ENCODE data around the gene FOXS1. TPM values are rescaled to one million over a fixed set of nuclear protein-coding genes. Genes with fewer than 3 reads are reported as not detected.

FOXS1 gene
- total and polyA plus RNA-seq, 4 donors, result 1.4 to 3.2 (median 2.5) TPM

GRCh38 chr20:31861385-31862156, 16.2 kb upstream of the FOXS1 start:
- WGBS, 2 donors, result 6 to 10% methylated on average over 49 to 60 of the region's 60 CpGs
- Histone ChIP-seq H3K9me3 (ENCODE audit: control insufficient read depth in 4 of 4, insufficient read depth in 3 of 4, low read length in 3 of 4) (no peaks in the 10 kb centered on the region), H3K36me3 (ENCODE audit: control insufficient read depth in 4 of 4, insufficient read depth in 4 of 4, low read length in 4 of 4) (peaks cover 0 to 3% (median 0%) of the 10 kb centered on the region in 4 donors), H3K4me3 (no peak overlapping the region), H3K27ac (ENCODE audit: low read depth in 1 of 2, low read length in 1 of 2) (no peak overlapping the region), H3K4me1 (ENCODE audit: control insufficient read depth in 5 of 5, insufficient read depth in 5 of 5, low read length in 5 of 5) (peaks cover 0 to 16% (median 4%) of the 10 kb centered on the region in 5 donors), H3K27me3 (ENCODE audit: control insufficient read depth in 3 of 3, insufficient read depth in 3 of 3, low read length in 2 of 3) (peaks cover 0 to 3% (median 0%) of the 10 kb centered on the region in 3 donors), H3K9ac (ENCODE audit: insufficient read depth in 1 of 2, low read length in 2 of 2) (no peak overlapping the region)
- DNase-seq (peak; percentile 75 to 84 (median 82)), ATAC-seq (ENCODE audit: insufficient read depth, low FRiP score) (peak; percentile 64)
- TF ChIP-seq, protein P1, sequence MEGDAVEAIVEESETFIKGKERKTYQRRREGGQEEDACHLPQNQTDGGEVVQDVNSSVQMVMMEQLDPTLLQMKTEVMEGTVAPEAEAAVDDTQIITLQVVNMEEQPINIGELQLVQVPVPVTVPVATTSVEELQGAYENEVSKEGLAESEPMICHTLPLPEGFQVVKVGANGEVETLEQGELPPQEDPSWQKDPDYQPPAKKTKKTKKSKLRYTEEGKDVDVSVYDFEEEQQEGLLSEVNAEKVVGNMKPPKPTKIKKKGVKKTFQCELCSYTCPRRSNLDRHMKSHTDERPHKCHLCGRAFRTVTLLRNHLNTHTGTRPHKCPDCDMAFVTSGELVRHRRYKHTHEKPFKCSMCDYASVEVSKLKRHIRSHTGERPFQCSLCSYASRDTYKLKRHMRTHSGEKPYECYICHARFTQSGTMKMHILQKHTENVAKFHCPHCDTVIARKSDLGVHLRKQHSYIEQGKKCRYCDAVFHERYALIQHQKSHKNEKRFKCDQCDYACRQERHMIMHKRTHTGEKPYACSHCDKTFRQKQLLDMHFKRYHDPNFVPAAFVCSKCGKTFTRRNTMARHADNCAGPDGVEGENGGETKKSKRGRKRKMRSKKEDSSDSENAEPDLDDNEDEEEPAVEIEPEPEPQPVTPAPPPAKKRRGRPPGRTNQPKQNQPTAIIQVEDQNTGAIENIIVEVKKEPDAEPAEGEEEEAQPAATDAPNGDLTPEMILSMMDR (IDR thresholded peaks at IDR 0.05; ENCODE audit: control extremely low read depth, extremely low read depth), result no peak

DNA sequence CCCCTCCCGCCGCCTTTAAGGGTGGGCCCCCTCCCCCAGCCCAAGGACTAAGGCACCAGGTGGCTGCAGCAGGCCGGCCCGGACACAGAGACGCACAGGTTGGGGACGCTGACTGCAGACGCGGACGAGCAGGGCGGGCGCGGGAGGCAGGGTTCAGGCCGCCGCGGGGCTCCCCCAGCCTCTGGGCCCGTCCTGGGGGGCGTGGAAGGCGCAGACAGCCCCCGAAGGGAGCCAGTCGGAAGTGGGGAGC, 15.7 kb upstream of the FOXS1 start:
- ATAC-seq (ENCODE audit: insufficient read depth, low FRiP score), result no peak
- no peak overlapping the region for H3K4me3 ChIP-seq
- H3K36me3 ChIP-seq (ENCODE audit: control insufficient read depth in 4 of 4, insufficient read depth in 4 of 4, low read length in 4 of 4), result no peaks in the 10 kb centered on the region
- TF ChIP-seq, protein P1 (IDR thresholded peaks at IDR 0.05; ENCODE audit: control extremely low read depth, extremely low read depth), result no peak
- H3K27me3 ChIP-seq (ENCODE audit: control insufficient read depth in 3 of 3, insufficient read depth in 3 of 3, low read length in 2 of 3), result peaks cover 0 to 3% (median 0%) of the 10 kb centered on the region in 3 donors
- no peaks in the 10 kb centered on the region for H3K9me3 ChIP-seq (ENCODE audit: control insufficient read depth in 4 of 4, insufficient read depth in 3 of 4, low read length in 3 of 4)
- no peak overlapping the region for H3K9ac ChIP-seq (ENCODE audit: insufficient read depth in 1 of 2, low read length in 2 of 2)
- H3K27ac ChIP-seq (ENCODE audit: low read depth in 1 of 2, low read length in 1 of 2), result no peak overlapping the region
- 0 to 1% methylated on average over 20 of the region's 20 CpGs for whole genome bisulfite sequencing, 2 donors
- peak in 1 of 3 donors; percentile 35 for DNase-seq
- H3K4me1 ChIP-seq (ENCODE audit: control insufficient read depth in 5 of 5, insufficient read depth in 5 of 5, low read length in 5 of 5), result peaks cover 0 to 16% (median 4%) of the 10 kb centered on the region in 5 donors

DNA sequence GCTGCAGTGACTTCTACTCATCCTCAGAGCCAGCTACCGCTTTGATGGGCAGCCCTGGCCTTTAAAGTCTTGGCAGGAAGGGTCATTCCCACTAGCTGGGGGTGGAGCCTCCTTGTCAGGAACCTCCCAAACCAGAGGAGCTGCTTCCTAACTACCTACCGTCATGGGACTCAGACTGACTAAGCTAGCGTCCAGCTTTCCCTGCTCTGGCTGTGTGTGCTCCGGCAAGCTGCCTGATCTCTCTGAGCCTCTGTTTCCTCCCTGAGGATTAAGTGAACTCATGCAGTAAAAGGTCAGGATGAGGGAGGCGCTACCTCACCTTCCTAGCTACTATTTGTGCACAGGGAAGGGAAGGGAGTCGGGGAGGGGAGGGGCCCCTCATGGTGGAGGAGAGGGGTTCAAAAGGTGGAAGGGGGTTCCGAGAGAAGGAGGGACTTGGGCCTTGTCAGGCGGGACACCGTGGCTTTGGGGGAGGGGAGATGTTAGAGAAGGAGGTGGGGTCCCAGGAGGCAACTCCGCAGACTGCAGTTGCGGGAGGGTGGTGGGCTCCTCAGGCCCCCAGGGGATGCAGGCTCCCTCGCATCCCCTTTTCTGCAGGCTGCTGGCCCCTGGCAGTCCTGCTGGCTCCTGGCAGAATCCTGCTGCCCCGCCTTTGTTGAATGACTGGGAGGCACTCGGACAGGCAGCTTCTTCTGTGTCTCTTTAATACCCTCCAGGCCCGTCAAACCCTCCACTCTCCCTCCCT, 15.2 kb upstream of the FOXS1 start:
- Histone ChIP-seq H3K4me3 (no peak overlapping the region), H3K36me3 (ENCODE audit: control insufficient read depth in 4 of 4, insufficient read depth in 4 of 4, low read length in 4 of 4) (no peaks in the 10 kb centered on the region), H3K9me3 (ENCODE audit: control insufficient read depth in 4 of 4, insufficient read depth in 3 of 4, low read length in 3 of 4) (no peaks in the 10 kb centered on the region), H3K27me3 (ENCODE audit: control insufficient read depth in 3 of 3, insufficient read depth in 3 of 3, low read length in 2 of 3) (peaks cover 0 to 4% (median 0%) of the 10 kb centered on the region in 3 donors), H3K27ac (ENCODE audit: low read depth in 1 of 2, low read length in 1 of 2) (no peak overlapping the region), H3K9ac (ENCODE audit: insufficient read depth in 1 of 2, low read length in 2 of 2) (no peak overlapping the region), H3K4me1 (ENCODE audit: control insufficient read depth in 5 of 5, insufficient read depth in 5 of 5, low read length in 5 of 5) (peaks cover 0 to 16% (median 4%) of the 10 kb centered on the region in 5 donors)
- ATAC-seq (ENCODE audit: insufficient read depth, low FRiP score) (peak; percentile 27), DNase-seq (peak; percentile 18 to 32 (median 25))
- TF ChIP-seq, protein P1 (IDR thresholded peaks at IDR 0.05; ENCODE audit: control extremely low read depth, extremely low read depth), result no peak
- 20 to 26% methylated on average over 15 of the region's 15 CpGs for WGBS, 2 donors

All from lung (tissue), 12 donors.